OCI-LY7 (cell line): ENCODE results near the gene CFAP61.

Source experiments
- CTCF ChIP-seq: fragments of 200-600 bp; sonication (generic); conservative IDR thresholded peaks from 2 replicates; pipeline ENCODE4 v1.5.1; 2014; ENCODE audit warnings: mild to moderate bottlenecking, antibody characterized with exemption, low read length, moderate library complexity, mixed read lengths
- EZH2phosphoT487 ChIP-seq: fragments of 200-600 bp; sonication (generic); IDR thresholded peaks from 2 replicates; pipeline ENCODE4 v1.6.1; 2018; ENCODE audit warnings: low read depth, borderline replicate concordance, mild to moderate bottlenecking, mixed run types, antibody characterized with exemption, low read length, moderate library complexity, mixed read lengths

- no peak for TF ChIP-seq CTCF
- TF ChIP-seq EZH2phosphoT487: no peak
Measured at GRCh38 chr20:20241976-20242375, 189.6 kb downstream of the CFAP61 start.
